Effector memory CD4-positive, alpha-beta T cell (primary cell): ENCODE measurements around the gene CERK.
A peak's percentile ranks its signal among the peaks of the same experiment; 100 is the strongest.
"Not testable (repeated sequence)": the region's sequence is repeated elsewhere in the genome, so short reads cannot be mapped to it uniquely, and the experiment has no call there.

ENCODE experiments used
- DNase-seq, 3 donors: peaks; one replicate each; pipeline ENCODE4 v3.0.0-alpha.2; 2020
- H3K27ac ChIP-seq: 2 replicates; pipeline ENCODE4 v1.7.0; 2013; ENCODE audit warnings: mild to moderate bottlenecking, low read length, moderate library complexity; ENCODE audit not compliant: insufficient read depth, poor library complexity, severe bottlenecking
- H3K27me3 ChIP-seq: replicated peaks from 2 replicates; pipeline ENCODE4 v1.7.0; 2013; ENCODE audit warnings: mild to moderate bottlenecking, low read length; ENCODE audit not compliant: insufficient read depth, control insufficient read depth, poor library complexity, severe bottlenecking
- H3K36me3 ChIP-seq: 2 replicates; pipeline ENCODE4 v1.7.0; 2013; ENCODE audit warnings: mild to moderate bottlenecking, low read length, moderate library complexity; ENCODE audit not compliant: control insufficient read depth, insufficient read depth
- H3K4me1 ChIP-seq: 2 replicates; pipeline ENCODE4 v1.7.0; 2013; ENCODE audit warnings: low read length, mild to moderate bottlenecking; ENCODE audit not compliant: control insufficient read depth, insufficient read depth, poor library complexity, severe bottlenecking
- H3K4me3 ChIP-seq: 2 replicates; pipeline ENCODE4 v1.7.0; 2013; ENCODE audit warnings: low read length, low read depth, mild to moderate bottlenecking; ENCODE audit not compliant: insufficient read depth, poor library complexity, severe bottlenecking
- H3K9me3 ChIP-seq: 2 replicates; pipeline ENCODE4 v1.7.0; 2013; ENCODE audit warnings: mild to moderate bottlenecking, low read length, moderate library complexity; ENCODE audit not compliant: control insufficient read depth

The CERK gene

DNA sequence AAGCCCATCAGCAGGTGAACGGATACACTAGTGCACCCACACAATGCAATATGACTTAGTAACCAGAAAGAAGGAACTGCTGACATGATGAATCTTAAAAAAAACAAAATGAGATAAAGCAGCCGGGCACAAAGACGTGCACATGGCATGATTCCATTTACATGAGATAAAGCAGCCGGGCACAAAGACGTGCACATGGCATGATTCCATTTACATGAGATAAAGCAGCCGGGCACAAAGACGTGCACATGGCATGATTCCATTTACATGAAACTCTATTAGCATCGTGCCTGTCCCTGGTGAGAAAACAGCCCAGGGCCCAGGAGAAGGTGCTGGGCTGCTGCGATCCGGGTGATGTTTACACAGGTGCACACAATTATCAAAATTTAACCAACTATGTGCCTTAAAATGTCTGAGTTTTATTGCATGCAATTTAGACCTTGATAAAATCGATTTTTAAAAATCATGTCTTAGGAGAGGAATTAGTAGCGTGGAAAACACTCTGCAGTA is 3.8 kb downstream of the CERK start:
- H3K27me3 ChIP-seq, H3K9me3 ChIP-seq, DNase-seq: not testable (repeated sequence)
- Histone ChIP-seq H3K27ac (peak overlapping the region; percentile 89), H3K4me3 (peak overlapping the region; percentile 16), H3K36me3 (peaks cover 12% of the 10 kb centered on the region), H3K4me1 (peaks cover 59% of the 10 kb centered on the region)

- no peaks in the 10 kb centered on the region for H3K27me3 ChIP-seq
- peaks cover 59% of the 10 kb centered on the region for H3K4me1 ChIP-seq
These were observed 5.5 kb downstream of the CERK start for GRCh38 chr22:46732513-46732912.

DNA sequence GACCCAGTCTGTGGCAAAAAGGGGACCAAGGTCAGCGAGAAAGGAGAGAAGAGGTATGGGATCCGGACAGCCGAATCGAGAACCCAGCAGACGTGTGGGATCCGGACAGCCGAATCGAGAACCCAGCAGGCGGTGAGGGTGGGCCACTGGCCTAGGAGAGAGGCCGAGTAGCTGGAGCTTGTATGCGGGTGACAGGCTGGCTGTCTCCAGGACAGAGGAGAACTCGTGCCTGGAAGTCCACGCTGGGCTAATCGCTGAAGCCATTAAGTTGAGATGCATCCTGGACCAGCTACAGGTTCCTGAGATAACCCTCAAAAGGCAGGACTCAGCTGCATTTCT is 6.0 kb downstream of the CERK start:
- no peak for DNase-seq
- H3K4me1 ChIP-seq, result peaks cover 59% of the 10 kb centered on the region
- H3K27me3 ChIP-seq, result no peaks in the 10 kb centered on the region
- H3K27ac ChIP-seq, result peak overlapping the region; percentile 26
- H3K4me3 ChIP-seq, result no peak overlapping the region
- no peaks in the 10 kb centered on the region for H3K9me3 ChIP-seq
- peaks cover 24% of the 10 kb centered on the region for H3K36me3 ChIP-seq

More at GRCh38 chr22:46732513-46732912, 5.5 kb downstream of the CERK start:
- no peak overlapping the region for H3K4me3 ChIP-seq
- peak overlapping the region; percentile 36 for H3K27ac ChIP-seq
- H3K36me3 ChIP-seq, result peaks cover 24% of the 10 kb centered on the region
- H3K9me3 ChIP-seq, result no peaks in the 10 kb centered on the region
- DNase-seq, result no peak

DNA sequence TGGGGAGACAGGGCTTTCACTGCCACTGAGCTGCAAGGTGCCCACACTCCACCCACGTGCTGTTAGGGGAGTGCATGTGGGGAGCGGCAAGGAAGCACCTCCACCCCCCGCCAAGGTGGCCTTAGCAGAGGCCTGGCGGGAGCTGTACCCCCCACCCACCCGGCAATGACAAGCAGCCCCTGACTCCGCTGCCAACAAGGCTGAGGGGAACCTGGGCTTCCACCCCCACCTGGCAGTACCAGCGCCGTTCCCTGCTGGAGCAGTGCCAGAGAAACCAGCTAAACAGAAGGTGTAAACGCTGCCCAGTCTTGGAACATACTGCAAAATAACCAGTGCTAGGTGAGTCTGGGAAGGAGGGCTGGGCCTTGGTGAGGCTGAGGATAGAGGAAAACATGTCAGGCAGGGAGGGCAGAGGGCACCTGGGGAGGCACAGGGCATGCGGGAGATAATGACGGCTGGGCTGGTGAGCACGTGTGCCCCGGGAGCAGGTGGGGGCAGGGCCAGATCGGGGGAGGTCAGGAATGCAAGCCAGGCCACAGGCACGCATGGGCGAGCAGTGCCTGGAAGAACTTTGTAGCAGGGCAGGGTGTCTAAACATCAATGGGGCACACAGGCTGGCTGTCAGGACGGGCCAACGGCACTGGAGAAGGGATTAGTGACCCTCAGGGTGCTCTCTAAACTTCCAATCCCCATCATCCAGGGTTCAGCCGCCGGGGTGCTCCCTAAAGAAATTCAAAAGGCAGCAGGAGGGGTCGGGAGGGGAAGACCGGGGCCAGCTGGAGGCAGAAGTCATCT is 6.6 kb downstream of the CERK start:
- H3K4me1 ChIP-seq, result peaks cover 55% of the 10 kb centered on the region
- no peaks in the 10 kb centered on the region for H3K27me3 ChIP-seq
- peak overlapping the region; percentile 50 for H3K27ac ChIP-seq
- H3K36me3 ChIP-seq, result peaks cover 28% of the 10 kb centered on the region
- H3K9me3 ChIP-seq, result no peaks in the 10 kb centered on the region
- no peak for DNase-seq
- no peak overlapping the region for H3K4me3 ChIP-seq

DNA sequence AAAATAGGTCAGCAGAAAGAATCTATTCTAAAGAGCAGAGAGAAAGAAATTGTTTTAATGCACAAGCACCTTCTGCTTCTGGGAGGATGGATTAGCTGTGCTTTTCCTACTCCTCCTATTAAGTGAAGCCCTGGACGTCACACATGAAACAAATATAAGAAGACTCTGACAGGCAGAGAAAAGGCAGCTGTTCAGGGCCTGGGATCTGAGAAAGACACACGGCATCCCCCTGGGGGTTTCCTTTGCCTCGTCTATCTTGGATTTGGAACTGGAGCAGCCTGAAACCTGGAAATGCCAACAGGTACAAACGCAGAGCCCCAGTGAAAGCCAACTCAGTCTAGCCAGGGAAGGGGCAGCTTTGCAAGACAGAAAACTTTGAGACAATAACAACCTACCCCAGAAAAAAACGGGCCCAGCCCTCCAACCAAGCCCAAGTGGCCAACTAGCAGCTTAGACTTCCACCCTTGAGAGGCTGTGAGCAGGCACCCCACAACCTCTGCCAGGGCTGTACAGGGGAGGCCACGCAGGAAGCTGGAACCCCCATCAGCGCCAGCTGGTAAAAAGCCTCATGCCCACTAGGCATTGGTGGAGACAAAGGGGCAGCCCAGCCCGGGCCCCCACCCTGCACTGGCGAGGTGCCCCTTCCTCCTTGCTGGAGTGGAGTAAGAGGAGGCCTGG is 7.3 kb downstream of the CERK start:
- Histone ChIP-seq H3K27me3 (no peaks in the 10 kb centered on the region), H3K4me3 (no peak overlapping the region), H3K4me1 (peaks cover 48% of the 10 kb centered on the region), H3K9me3 (no peaks in the 10 kb centered on the region), H3K36me3 (peaks cover 34% of the 10 kb centered on the region), H3K27ac (peak overlapping the region; percentile 50)
- DNase-seq, result no peak

DNA sequence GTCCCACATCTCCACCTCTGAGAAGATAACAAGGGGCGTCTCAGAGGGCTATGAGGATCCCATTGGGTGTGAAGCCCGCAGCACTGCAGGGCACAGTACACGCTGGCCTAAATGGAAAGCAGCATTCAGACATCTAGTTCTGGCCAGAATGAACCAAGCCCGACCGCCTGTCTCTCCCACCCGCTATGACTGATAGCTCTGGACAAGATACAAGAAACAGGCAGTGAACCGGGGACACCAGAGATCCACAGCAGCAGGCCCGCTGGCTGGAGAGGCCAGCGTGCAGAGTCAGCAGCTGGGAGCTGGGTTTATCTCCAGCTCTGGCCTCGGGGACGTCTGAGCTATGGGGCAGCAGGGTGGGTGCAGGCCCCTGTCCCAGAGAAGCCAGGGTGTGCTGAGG is 9.6 kb downstream of the CERK start:
- no peak overlapping the region for H3K4me3 ChIP-seq
- H3K27me3 ChIP-seq, result no peaks in the 10 kb centered on the region
- H3K4me1 ChIP-seq, result peaks cover 28% of the 10 kb centered on the region
- no peaks in the 10 kb centered on the region for H3K9me3 ChIP-seq
- no peak for DNase-seq
- peaks cover 42% of the 10 kb centered on the region for H3K36me3 ChIP-seq
- no peak overlapping the region for H3K27ac ChIP-seq

GRCh38 chr22:46727813-46728364 is 10.2 kb downstream of the CERK start:
- no peak overlapping the region for H3K27ac ChIP-seq
- H3K36me3 ChIP-seq, result peaks cover 42% of the 10 kb centered on the region
- no peaks in the 10 kb centered on the region for H3K9me3 ChIP-seq
- no peak for DNase-seq
- no peak overlapping the region for H3K4me3 ChIP-seq
- peaks cover 28% of the 10 kb centered on the region for H3K4me1 ChIP-seq
- no peaks in the 10 kb centered on the region for H3K27me3 ChIP-seq

GRCh38 chr22:46726986-46727317 is 11.1 kb downstream of the CERK start:
- Histone ChIP-seq H3K27me3 (no peaks in the 10 kb centered on the region), H3K4me3 (no peak overlapping the region), H3K27ac (no peak overlapping the region), H3K4me1 (peaks cover 23% of the 10 kb centered on the region), H3K9me3 (no peaks in the 10 kb centered on the region), H3K36me3 (peaks cover 40% of the 10 kb centered on the region)
- DNase-seq, result no peak

DNA sequence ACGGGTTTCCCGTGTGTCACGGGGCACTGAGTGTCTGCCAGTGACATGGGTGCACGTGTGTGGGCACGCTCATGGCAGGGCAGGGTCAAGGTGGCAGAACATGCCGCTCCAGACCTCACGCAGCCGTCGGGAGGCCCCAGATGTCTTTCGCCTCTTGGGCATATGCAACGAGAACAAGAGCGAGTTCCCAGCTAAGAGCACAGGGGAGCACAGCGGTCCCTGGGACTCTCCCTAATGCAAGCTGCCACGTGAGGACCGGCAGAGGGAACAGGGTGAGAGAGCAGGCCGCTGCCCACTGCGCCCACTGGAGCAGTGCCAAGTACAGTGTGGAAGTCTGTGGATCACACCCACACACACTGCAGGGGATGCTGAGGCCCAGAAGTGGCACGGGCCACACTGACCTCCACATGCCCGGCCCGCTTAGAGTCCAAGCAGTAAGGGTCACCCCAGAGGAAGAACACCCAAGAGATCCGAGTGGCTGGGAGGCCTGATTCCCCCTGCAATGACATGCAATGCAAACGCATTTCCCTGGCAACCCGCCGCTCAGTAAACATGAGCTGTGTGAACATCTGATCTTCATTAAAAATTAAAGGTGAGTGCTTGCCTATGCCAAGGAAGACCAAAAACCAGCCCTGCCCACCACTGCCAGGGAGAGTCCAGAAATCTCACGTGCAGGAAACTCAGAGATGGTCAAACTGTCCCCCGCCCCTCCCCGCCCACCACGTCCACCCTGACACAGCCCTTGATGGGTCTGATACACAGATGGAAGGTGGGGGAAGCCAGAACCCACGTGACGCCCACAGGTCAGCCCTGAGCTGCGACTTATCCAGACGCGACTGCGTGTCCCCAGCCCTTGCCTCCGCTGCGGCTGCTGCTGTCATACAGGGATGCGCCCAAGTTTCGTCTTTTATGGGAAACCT is 11.7 kb downstream of the CERK start:
- Histone ChIP-seq H3K4me1 (peaks cover 18% of the 10 kb centered on the region), H3K27me3 (no peaks in the 10 kb centered on the region), H3K36me3 (peaks cover 38% of the 10 kb centered on the region), H3K4me3 (no peak overlapping the region), H3K9me3 (no peaks in the 10 kb centered on the region), H3K27ac (no peak overlapping the region)
- DNase-seq, result no peak
